Measurements from ENCODE around the gene BRCA1.
A peak's percentile ranks its signal among the peaks of the same experiment; 100 is the strongest.

BRCA1 gene

GRCh38 chr17:43024407-43025289 is 100.5 kb downstream of the BRCA1 start, which contains the start of gene RND2:
Gene RND2, plus strand, starts transcription at chr17:43025231. Its CDS starts 117 bp downstream, at chr17:43025348.
- peak; percentile 96 for DNase-seq (ENCODE audit: low spot score)

- peak; percentile 70 for DNase-seq (ENCODE audit: low spot score)
Measured at GRCh38 chr17:43021741-43022512, 103.2 kb downstream of the BRCA1 start, which contains the start of gene VAT1. Gene VAT1, minus strand, starts transcription at chr17:43022385. Its CDS starts 63 bp downstream, at chr17:43022322.

DNA sequence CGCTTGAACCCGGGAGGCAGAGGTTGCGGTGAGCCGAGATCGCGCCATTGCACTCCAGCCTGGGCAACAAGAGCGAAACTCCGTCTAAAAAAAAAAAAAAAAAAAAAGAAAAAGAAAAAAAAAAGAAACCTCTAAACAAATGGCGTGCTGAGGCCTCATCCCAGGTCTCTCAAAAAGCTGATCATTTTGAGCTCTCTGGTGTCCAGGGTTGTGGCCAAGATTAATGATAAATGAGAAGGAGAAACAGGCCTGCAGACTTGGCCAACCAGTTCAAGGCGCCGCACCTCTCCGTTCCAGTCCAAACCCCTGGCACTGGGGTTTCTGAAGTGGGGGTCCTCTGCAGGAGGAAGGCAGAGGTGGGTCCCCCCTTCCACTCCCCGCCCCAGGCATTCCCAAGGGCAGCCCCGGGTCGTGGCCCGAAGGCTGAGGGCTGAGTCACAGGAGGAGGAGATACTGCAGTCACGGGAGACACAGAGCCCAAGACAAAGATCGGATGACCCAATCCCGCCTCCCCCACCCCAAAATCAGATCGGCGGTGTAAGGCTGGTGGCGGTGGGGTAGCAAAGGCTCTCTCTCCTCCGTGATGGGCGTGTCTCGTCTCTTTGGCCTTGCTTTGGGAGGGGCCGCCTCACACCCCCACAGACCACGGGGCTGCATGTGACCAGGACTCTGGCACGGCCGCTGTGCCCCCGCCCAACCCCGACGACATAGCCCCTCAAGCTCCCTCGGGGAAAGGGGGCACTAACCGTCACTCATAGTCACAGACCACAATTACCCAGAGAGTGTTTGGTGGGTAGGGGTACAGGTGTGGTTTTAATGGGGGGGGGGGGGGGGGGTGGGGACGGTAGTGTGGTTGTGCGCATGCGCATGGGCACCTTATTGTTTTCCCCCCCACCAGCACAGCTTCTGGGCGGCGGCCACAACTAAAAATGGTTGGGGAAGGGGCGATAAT is 104.1 kb downstream of the BRCA1 start:
- peak; percentile 52 for DNase-seq (ENCODE audit: low spot score)

DNA sequence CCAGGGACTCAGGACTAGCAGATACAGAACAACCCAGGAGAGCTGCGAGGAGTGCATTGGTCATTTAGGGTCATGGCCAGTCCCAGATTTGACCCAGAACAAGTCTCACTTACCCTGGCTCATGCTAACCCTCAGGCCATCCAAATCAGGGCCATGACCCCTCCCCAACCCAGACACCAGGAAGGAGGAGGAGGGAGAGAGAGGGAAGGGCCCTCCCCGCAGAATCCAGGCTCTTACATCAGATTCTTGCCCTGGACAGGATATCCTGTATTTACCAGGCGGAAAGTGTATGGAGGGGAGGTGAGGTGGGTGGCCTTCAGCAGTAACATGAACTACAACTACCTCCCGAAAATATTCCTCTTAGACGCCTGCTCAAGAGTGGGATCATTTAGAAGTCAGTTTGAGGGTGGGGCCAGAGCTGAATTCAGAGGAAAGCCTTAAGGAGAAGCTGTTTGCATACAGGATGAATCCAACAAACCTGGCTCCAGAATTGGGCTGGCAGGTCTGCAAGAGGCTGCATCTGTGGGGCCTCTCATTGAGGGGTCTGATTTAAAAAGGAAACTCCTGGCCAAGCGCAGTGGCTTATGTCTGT is 105.0 kb downstream of the BRCA1 start:
- no peak for DNase-seq (ENCODE audit: low spot score)

DNA sequence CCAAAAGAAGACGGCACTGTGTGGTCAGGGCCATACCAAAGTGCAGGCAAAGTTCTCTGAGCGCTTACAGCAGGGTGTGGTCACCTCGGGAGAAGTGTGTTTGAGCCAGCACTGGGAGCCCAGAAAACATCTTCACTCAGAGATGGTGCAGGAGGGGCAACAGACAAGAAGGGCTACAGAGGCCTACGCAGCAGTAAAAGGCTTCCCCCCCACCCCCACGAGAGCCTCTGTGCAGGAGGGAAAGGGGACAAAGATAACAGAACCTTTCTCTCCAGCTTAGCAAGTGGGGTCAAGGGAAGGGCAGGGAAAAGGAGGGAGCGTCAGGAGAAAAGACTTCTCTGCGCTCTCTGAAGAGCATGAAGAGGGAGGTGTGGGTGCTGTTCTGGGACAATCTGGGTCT is 105.7 kb downstream of the BRCA1 start:
- DNase-seq (ENCODE audit: low spot score): no peak

DNA sequence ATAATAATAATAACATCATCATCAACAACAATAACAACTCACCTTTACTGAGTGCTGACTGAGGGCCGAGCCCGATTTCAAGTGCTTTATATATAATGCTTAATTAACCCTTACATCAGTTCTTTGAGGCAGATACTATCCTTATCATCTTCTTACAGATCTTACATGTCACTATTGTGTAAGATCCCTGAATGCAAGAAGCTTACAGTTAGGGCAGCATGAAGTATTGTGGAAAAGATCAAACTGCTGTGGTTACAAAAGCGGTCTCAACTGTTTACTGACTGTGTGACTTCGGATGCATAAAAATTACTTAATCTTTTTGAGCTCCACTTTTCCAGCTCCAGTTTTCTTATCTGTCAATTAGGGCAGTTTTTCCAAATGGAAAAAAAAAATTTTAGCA is 106.2 kb downstream of the BRCA1 start:
- no peak for DNase-seq (ENCODE audit: low spot score)

DNA sequence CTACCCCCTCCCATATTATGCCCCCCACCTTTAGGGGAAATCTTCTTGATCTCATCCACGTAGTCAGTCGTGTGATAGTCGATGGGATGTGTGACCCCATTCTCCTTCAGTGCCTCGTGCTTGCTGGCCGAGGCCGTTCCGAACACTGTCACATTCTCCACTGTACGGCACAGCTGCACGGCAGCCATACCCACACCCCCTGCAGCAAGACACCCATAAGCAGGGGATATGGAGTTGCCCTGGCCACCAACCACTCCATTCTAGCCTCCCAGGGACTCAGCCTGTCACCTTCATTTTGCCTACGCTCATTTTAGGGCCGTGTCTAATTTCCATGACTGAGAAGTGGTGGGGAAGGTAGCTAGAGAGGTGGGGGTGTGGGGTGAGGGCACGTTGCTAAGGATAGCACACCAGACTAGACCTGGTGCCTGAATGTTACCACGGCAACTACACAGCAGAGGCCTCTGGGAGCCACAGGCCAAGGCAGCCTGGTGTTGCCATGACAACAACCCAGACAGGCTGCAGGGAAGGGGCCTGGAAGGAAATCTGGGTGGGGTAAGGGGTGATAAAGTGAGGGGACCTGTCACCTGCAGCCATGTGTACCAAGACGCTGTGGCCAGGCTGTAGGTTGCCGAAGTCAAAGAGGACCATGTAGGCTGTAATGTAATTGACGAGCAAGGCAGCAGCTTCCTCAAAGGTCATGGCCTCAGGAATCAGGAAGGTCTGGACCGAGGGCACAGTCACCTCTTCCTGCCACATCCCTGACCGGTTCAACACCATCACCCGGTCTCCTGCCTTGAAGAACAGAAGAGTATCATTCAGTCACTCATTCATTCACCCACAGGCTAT is 106.9 kb downstream of the BRCA1 start:
- peak; percentile 69 for DNase-seq (ENCODE audit: low spot score)

DNA sequence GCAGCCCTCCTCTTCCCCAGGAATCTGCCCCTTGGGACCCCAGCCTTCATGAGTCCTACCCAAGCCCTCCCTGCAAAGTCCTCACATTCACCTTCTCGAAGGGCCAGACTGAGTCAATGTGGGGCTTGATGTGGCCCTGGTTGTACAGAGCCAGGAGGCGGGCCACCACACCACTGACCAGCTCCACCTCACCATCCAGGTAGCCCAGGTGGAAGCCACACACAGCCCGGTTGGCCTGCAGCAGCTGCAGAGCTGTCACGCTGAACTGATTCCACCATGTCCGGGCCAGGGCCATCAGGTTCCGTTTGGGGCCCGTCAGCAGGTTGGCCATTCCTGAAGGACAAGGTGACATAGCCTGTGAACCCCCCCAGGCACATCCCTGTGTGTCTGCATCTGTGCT is 108.9 kb downstream of the BRCA1 start:
- DNase-seq (ENCODE audit: low spot score): no peak

- no peak for DNase-seq (ENCODE audit: low spot score)
Measured at GRCh38 chr17:43015579-43015978, 109.6 kb downstream of the BRCA1 start.

DNA sequence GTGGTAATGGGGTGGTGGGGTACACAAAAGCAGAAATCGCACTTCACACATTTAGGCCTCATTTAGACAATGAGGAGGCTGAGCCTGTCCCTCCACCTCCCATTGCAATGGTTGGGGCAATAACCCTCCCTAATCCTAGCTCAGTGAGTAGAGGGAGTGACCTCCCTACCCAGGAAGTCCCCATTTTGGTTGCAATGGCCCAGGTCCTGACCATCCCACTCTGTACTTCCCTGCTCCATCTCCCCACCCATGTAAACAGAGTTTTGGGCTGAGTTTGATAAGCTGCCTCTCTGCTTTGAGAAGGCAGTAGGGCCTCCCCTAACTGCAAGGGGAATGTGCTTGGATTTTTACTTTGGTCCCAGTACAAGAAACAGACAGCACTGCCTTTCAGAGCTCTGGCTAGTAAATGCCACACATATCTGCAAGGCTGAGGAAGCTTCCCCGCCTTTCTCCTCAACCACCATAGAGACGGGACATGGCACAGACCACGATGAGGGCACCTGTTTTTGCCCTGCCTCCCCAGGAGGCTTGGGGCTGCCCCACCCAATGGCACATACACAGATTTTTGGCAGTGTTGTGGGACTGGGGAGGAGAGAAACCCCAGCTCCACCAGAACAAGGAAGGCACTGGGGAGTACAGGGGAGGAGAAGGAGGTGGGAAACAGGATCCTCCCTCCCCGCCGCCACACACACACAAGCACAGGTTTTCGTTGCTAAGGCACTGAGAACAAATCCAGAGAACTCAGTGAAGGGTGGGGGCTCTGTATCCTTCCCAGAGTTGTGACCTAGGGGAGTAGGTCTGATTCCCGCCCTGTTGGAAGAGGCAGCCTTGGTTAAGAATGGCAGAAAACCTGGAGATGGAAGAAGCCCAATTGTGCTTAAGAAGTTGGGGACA is 110.3 kb downstream of the BRCA1 start:
- DNase-seq (ENCODE audit: low spot score): no peak

- DNase-seq (ENCODE audit: low spot score): no peak
Measured at GRCh38 chr17:43014020-43014648, 111.0 kb downstream of the BRCA1 start.

DNA sequence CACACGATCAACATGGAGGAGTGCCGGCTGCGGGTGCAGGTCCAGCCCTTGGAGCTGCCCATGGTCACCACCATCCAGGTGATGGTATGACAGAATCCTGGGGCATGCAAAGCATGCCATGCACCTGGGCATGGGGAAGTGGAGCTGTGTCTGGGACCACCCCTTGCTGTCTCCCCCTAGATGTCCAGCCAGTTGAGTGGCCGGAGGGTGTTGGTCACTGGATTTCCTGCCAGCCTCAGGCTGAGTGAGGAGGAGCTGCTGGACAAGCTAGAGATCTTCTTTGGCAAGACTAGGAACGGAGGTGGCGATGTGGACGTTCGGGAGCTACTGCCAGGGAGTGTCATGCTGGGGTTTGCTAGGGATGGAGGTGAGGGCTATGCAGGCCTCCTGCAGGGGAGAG is 111.9 kb downstream of the BRCA1 start:
- DNase-seq (ENCODE audit: low spot score): no peak

GRCh38 chr17:43011728-43012472 is 113.3 kb downstream of the BRCA1 start:
- no peak for DNase-seq (ENCODE audit: low spot score)

DNA sequence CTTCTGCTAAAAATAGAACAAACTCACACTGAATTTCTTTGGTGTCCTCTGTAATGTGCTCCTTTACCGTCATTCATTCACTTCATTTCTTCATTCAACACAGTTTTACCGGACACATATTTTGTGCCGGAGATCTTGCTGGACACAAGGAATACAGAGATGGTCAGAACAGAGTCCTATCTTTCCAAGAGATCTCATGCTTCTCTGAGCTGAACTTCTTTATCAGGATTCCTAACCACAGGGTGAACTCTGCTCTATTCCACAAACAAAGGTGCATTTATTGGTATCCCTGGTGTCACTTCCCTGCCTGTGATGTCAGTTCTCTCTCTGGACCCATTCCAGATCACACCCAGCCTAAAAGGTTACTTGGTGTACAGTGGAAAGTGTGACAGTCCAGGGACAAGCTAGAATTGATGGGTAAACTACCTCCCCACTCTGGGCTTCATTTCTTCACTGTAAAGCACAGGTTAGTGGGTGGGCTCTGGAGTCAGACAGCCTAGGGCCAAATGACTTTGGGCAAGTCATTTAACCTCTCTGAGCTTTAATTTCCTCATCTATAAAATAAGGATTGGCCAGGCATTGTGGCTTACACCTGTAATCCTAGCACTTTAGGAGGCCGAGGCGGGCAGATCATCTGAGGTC is 114.4 kb downstream of the BRCA1 start:
- DNase-seq (ENCODE audit: low spot score): no peak

DNA sequence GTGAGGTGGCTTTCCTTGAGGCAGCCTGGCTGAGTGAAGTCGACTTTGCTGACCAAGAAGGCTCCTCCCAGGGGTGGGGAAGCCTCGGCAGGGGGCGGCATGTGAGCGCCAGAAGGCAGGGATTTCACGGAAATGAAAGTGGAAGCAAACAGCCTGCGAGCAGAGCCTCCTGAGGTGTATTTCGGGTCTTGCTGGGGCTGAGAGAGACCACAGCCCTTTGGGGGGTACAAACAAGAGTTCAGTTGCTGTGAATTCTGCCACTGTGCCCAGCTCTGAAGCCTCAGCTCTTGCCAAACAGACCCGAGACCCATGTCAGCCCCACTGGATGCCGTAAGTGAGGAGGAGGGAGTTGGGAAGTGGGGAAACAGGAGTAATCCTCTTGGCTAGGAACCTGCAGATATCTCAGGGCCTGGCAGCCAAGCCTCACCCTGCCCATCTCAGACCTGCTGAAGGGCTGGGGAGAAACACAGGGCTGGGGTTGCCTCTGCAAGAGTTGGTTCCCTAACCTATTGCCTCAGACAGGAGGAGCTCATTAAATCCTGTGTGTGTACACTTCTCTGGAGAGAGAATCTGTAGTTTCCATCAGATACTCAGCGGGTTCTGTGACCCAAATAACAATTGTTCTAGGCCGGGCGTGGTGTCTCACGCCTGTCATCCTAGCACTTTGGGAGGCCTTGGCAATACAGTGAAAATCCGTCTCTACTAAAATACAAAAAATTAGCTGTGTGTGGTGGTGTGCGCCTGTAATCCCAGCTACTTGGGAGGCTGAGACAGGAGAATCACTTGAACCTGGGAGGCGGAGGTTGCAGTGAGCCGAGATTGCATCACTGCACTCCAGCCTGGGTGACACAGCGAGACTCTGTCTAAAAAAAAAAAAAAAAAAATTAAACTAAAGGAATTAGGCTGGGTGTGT is 118.3 kb downstream of the BRCA1 start, which contains the start of gene IFI35:
TSS of gene IFI35 (plus strand) at position 146 of the 913 bp plus-strand sequence. CDS start at position 310, 164 bp downstream.
- peak; percentile 93 for DNase-seq (ENCODE audit: low spot score)

GRCh38 chr17:43003542-43004172 is 121.5 kb downstream of the BRCA1 start:
- DNase-seq (ENCODE audit: low spot score): peak; percentile 33

Measured in NAMALWA (cell line).